ENCODE results near the gene CTRL.

CTRL gene

DNA sequence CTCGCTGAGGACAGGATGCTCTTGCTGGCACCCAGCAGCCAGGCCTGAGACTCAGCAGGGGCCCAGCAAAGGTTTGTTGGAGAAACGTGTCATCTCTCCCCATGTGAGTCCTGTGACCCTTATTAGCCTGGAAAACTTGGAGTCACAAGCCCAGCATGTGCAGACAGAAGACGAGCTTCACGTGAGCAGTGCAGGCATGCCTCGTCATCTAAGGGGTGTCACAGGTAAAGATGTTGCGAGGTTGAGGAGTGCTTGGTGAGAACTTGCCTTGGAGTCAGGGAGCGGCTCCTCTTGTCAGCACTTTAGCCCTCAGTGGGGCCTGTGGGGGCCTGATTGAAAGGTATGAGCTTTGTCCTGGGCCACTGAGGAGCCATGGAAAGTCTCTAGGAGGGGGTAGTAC lies 2.1 kb upstream of the CTRL start:
- Histone ChIP-seq H3K4me3 (ENCODE audit: low read depth, low read length) (no peak overlapping the region; the same call in 1 of the 2 replicates), H3K27me3 (no peaks in the 10 kb centered on the region), H3K9me3 (no peaks in the 10 kb centered on the region), H3K36me3 (no peaks in the 10 kb centered on the region; the same call in 1 of the 2 replicates), H3K4me1 (no peaks in the 10 kb centered on the region; the same call in 1 of the 2 replicates)
- no peak for DNase-seq
- no peak for TF ChIP-seq CTCF (IDR thresholded peaks at IDR 0.05; ENCODE audit: low read depth, low read length)

DNA sequence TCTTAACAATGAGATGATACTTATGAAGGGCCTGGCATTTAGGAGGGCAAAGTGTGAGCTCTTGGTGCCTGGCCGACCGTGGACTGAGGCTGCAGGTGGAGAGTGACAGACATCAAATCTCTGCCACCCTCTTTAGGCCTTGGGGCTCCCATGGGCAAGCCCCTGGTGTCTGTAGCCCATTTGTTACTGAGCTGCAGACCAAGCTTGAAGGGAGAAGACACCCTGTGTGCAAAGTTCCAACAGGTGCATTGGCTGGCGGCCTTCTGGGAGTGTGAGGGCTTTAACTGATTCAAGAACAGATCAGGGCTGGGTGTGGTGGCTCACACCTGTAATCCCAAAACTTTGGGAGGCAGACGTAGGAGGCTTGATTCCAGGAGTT lies 789 bp upstream of the CTRL start:
- H3K4me1 ChIP-seq, result peaks cover 3% of the 10 kb centered on the region; the same call in 1 of the 2 replicates
- no peak overlapping the region for H3K4me3 ChIP-seq (ENCODE audit: low read depth, low read length)
- H3K27me3 ChIP-seq, result no peaks in the 10 kb centered on the region
- DNase-seq, result no peak
- no peak for TF ChIP-seq CTCF (IDR thresholded peaks at IDR 0.05; ENCODE audit: low read depth, low read length)
- H3K36me3 ChIP-seq, result peaks cover 3% of the 10 kb centered on the region; the same call in 1 of the 2 replicates
- H3K9me3 ChIP-seq, result no peaks in the 10 kb centered on the region

DNA sequence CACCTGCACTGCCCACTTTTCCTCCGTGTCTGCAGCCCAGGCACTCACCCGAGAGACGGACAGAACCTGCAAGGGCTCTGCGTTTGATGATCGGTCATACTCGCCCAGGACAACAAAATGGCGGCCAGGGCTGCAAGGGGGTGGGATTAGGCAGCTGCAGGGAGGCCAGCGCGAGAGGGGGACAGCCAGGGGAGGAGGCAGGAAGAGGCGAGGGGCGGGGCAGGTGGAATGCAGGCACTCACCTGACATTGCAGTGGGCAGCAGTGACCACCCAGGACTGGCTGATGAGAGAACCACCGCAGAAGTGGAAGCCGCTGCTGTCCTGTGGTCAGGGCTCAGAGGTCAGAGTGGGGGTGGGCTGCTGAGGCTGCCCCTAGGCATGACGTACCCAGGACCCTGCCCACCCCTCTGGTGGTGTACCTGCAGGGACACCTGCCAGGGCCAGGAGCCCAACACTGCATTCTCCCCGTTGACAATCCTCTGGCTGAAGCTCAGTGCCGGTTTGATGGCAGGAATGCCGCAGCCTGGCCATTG lies 917 bp downstream of the CTRL start:
- Histone ChIP-seq H3K27me3 (no peaks in the 10 kb centered on the region), H3K36me3 (peaks cover 5% of the 10 kb centered on the region; the same call in 1 of the 2 replicates), H3K4me3 (ENCODE audit: low read depth, low read length) (no peak overlapping the region), H3K9me3 (no peaks in the 10 kb centered on the region), H3K4me1 (peaks cover 15% of the 10 kb centered on the region)
- no peak for TF ChIP-seq CTCF (IDR thresholded peaks at IDR 0.05; ENCODE audit: low read depth, low read length)
- peak; percentile 9 for DNase-seq

DNA sequence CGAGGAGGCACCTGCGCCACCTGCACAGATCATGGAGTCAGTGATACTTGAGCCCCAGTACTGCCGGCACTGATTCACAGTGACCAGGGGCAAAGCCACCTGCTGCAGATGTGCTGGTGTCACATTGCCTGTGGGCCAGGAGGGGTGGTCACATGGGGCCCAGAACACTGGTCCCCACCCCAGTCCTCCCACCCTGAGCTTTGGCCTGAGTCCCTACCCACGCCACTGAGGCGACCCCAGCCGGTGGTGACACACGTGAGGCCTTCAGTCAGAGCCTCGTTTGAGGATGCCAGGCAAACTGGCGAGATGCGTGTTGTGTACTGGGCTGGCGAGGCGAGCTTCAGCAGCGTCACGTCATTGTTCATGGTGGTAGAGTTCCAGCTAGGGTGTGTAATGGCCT lies 1.5 kb downstream of the CTRL start:
- Histone ChIP-seq H3K36me3 (peaks cover 5% of the 10 kb centered on the region; the same call in 1 of the 2 replicates), H3K27me3 (no peaks in the 10 kb centered on the region), H3K4me3 (ENCODE audit: low read depth, low read length) (no peak overlapping the region), H3K9me3 (no peaks in the 10 kb centered on the region), H3K4me1 (peaks cover 19% of the 10 kb centered on the region)
- no peak for TF ChIP-seq CTCF (IDR thresholded peaks at IDR 0.05; ENCODE audit: low read depth, low read length)
- peak; percentile 6 for DNase-seq

DNA sequence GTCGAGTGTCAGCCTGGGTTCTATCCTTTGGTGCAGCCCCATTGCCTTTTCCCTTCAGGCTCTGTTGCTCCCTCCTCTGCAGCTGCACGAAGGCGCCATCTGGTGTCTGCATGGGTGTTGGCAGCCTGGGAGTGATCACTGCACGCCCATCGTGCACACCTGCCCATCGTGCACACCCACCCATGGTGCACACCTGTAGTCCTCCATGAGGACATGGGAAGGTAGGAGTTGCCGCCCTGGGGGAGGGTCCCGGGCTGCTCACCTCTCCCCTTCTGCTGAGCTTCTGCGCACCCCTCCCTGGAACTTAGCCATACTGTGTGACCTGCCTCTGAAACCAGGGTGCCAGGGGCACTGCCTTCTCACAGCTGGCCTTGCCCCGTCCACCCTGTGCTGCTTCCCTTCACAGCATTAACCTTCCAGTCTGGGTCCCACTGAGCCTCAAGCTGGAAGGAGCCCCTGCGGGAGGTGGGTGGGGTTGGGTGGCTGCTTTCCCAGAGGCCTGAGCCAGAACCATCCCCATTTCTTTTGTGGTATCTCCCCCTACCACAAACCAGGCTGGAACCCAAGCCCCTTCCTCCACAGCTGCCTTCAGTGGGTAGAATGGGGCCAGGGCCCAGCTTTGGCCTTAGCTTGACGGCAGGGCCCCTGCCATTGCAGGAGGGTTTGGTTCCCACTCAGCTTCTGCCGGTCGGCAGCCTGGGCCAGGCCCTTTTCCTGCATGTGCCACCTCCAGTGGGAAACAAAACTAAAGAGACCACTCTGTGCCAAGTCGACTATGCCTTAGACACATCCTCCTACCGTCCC lies 2.9 kb downstream of the CTRL start:
- peak; percentile 96 for TF ChIP-seq CTCF (IDR thresholded peaks at IDR 0.05; ENCODE audit: low read depth, low read length)
- Histone ChIP-seq H3K4me1 (peaks cover 19% of the 10 kb centered on the region), H3K4me3 (ENCODE audit: low read depth, low read length) (no peak overlapping the region), H3K36me3 (peaks cover 5% of the 10 kb centered on the region; the same call in 1 of the 2 replicates), H3K9me3 (no peaks in the 10 kb centered on the region), H3K27me3 (no peaks in the 10 kb centered on the region)
- peak; percentile 83 for DNase-seq

GRCh38 chr16:67928147-67928546 lies 3.5 kb downstream of the CTRL start:
- no peak overlapping the region for H3K4me3 ChIP-seq (ENCODE audit: low read depth, low read length)
- no peaks in the 10 kb centered on the region for H3K9me3 ChIP-seq
- H3K4me1 ChIP-seq, result peaks cover 19% of the 10 kb centered on the region
- DNase-seq, result peak; percentile 6
- H3K36me3 ChIP-seq, result peaks cover 5% of the 10 kb centered on the region; the same call in 1 of the 2 replicates
- H3K27me3 ChIP-seq, result no peaks in the 10 kb centered on the region
- TF ChIP-seq CTCF (IDR thresholded peaks at IDR 0.05; ENCODE audit: low read depth, low read length), result no peak
